Jurkat, Clone E6-1 (cell line): ENCODE results near the gene RNF31.

Experiments
- DNase-seq: peaks from one replicate; pipeline ENCODE4 v3.0.0-alpha.2; 2011; ENCODE audit warnings: low read depth, low spot score
- H3K4me3 ChIP-seq: 2 replicates; pipeline ENCODE4 v1.5.1; 2011; ENCODE audit warnings: mild to moderate bottlenecking, low read length, control low read depth, moderate library complexity

RNF31 gene

DNA sequence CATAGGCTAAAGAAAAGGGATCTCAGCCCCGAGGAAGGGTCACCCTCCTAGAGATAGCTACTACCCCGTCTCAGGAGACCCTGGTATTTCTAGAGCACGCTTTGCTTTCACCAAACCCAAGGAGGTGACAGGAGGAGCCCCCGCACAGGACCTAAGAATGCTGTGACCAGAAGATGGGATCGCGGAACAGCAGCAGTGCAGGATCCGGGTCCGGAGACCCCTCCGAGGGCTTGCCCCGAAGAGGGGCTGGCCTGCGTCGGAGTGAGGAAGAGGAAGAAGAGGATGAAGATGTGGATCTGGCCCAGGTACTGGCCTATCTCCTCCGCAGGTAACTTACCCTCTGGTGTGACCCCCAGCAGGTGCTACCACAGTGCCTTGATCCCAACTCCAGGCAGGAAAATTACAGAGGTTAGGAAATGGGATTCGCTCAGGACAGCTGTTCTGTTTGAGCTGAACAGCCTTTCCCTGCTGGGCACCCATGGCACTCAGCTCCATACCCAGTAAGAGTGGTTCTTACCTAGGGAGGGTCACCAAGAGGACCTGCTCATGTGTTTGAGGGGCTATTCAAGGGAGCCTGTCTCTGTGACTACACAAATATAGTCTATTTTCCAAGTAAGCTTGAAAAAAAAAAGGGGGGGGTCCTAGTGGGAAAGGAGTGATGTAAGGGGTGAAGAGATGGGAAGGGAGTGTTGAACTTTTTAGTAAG lies 31.7 kb upstream of the RNF31 start:
- no peak for DNase-seq
- H3K4me3 ChIP-seq: peak overlapping the region; percentile 60

DNA sequence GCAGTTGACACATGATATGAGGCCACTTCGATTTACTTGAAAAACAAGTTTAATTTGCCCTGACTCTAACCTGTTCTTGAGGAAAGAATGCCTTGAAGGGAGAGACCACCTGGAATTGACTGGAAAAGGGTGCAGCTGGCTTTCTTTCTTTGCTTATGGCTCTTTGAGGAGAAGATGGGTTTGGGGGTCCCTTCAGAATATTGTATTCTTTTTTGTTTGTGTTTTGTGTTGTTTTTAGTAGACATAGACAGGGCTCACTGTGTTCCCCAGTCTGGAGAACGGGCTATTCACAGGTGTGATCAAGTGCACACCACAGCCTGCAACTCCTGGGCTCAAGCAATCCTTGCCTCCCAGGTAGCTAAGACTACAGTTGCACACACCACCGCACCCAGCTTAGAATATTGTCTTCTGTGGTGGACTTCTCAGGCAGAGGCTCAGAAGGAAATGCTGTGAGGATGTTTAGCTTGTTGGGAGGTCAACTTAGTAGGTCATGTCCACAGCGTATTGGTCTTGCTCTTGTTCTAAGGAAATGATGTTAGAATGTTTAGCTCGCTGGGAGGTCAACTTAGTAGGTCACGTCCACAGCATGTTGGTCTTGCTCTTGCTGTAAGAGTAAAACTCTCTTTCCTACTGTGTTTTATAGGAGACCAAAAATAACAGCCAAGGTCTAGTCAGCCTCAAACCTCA lies 31.0 kb upstream of the RNF31 start:
- H3K4me3 ChIP-seq: no peak overlapping the region; the same call in 1 of the 2 replicates
- no peak for DNase-seq

DNA sequence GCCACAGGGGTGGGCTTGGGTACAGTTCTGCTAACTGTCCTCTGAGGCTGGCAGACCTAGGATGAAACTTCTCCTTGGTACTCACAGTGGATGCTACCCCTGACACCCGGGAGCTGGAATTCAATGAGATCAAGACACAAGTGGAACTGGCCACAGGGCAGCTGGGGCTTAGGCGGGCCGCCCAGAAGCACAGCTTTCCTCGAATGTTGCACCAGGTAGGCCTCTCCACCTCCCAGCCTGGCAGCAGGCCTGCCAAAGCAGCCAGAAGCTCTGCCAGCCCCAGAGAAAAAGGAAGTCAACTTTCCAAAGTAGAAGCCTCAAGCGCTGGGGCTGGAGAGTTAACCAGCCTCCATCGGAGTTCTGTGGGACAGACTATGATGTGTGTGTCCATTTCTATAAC lies 30.1 kb upstream of the RNF31 start:
- H3K4me3 ChIP-seq: no peak overlapping the region
- no peak for DNase-seq

DNA sequence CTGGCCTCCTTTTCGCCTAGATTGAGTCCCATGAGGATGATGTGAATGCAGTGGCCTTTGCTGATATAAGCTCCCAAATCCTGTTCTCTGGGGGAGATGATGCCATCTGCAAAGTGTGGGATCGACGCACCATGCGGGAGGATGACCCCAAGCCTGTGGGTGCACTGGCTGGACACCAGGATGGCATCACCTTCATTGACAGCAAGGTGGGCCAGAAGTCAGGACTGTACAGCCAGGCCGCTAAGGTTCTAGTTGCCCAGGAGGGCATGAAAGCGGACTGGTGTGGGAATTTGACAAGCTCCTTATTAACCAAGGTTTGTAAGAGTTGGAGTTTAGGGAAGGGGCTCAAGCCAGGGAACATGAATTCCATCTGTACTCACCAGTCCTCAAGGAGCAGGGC lies 27.6 kb upstream of the RNF31 start:
- no peak for DNase-seq
- no peak overlapping the region for H3K4me3 ChIP-seq

DNA sequence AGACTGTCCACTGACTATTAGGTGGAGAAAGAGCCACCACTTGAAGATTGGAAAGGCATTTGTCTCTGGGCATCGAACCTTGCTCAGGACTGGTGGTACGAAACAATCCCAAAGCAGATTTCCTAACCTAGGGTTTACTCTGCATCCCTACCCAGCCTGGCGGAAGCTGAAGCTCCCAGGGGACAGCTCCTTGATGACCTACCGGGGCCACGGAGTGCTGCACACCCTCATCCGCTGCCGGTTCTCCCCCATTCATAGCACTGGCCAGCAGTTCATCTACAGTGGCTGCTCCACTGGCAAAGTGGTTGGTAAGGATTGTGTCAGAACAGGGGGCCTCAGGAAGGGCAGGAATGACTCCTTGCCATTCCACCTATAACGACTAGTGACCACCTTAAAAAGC lies 26.1 kb upstream of the RNF31 start:
- no peak overlapping the region for H3K4me3 ChIP-seq
- DNase-seq: no peak

DNA sequence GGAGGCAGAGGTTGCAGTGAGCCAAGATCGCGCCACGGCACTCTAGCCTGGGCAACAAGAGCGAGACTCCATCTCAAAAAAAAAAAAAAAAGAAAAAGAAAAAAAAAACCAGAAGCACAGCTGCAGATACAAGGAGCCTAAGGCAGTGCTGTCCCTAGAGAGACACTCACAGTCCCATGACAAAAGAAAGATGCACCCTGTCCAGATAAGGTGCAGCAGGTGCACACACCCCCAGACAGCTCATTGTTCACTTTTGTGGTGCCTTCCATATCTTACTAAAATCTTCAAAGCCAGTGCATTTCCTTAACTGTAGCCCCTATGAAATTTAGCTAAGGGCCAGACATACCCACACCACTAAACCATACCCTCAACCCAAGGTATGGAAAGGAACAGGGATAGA lies 24.9 kb upstream of the RNF31 start:
- no peak for DNase-seq
- H3K4me3 ChIP-seq: no peak overlapping the region

DNA sequence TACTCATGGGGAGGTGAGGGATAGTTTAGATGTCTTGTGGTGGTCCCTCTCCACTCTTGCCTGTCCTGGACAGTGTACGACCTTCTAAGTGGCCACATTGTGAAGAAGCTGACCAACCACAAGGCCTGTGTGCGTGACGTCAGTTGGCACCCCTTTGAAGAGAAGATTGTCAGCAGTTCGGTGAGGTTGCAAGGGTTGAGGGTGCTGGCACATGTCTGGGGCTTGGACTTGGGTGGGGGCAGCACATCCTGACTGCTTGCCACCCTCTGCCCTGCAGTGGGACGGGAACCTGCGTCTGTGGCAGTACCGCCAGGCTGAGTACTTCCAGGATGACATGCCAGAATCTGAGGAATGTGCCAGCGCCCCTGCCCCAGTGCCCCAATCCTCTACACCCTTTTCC lies 24.4 kb upstream of the RNF31 start:
- no peak for DNase-seq

DNA sequence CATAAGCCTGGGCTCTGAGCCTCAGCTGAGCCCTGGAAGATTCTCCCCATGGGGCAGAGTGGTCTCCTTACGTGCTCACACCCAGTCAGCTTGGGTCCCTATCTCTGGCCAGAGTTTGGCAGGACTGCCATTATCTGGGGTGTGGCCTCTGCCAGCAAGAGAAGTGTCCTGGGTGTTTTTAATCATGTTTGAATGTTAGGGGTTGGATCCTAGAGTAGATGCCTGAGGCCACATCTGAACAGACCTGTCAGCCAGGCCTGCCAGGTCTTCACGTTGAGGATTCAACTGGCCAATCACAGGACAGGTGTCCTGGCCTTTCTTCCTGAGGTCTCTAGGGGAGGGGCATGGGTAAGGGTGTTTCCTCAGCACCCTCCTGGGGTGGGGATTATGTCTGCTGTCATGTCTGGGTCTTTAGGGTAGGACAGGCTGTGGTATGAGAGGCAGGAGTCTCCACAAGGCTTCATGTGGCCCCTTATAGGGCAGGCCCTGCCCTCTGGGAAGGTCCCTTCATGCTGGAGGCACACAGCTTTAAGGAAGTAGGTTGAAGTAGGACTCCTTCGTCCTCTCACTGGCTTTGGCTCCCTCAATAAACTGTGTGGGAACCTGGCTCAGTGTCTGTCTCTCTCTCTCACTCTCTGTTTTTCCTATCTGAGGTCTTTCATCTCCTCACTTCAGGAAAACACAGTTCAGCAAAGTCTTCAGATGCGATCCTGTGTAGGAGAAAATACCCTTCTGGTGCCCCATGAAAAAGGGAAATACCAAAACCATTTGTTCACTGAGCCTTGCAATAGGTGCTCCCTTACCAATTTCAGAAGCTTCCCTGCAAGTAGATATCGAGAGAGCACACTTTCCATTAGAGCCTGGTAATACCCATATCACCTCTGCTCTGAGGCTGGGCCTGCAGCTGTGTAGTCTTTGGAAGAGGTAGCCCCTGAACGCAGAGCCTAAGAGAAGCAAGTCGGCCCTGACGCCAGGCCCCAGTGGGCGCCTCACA lies 23.6 kb upstream of the RNF31 start:
- no peak for DNase-seq
- H3K4me3 ChIP-seq: no peak overlapping the region

More for the DNA sequence above, 24.4 kb upstream of the RNF31 start:
- H3K4me3 ChIP-seq: no peak overlapping the region

DNA sequence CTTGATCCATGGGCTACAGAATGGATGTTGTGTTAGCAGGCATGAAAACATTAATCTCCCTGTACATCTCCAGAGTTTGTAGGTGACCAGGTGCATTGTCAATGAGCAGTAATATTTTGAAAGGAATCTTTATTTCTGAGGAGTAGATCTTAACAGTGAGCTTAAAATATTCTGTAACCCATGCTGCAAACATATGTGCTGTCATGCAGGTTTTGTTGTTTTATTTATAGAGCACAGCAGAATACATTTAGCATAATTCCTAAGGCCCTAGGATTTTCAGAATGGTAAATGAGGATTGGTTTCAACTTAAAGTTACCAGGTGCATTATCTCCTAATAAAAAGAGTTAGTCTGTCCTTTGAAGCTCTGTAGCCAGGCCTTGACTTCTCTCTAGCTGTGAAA lies 20.4 kb upstream of the RNF31 start:
- no peak overlapping the region for H3K4me3 ChIP-seq
- DNase-seq: no peak

DNA sequence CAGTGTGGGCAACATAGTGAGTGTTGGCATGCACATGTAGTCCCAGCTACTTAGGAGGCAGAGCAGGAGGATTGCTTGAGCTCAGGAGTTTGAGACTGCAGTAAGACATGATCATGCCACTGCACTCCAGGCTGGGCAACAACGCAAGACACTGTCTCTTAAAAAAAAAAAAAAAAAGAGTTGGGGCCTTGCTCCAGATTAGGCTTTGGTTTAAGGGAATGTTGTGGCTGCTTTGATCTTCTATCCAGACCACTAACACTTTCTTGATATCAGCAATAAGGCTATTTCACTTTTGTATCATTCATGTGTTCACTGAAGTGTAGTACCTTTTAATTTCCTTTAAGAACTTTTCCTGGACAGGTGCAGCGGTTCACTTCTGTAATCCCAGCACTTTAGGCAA lies 19.6 kb upstream of the RNF31 start:
- H3K4me3 ChIP-seq: no peak overlapping the region

DNA sequence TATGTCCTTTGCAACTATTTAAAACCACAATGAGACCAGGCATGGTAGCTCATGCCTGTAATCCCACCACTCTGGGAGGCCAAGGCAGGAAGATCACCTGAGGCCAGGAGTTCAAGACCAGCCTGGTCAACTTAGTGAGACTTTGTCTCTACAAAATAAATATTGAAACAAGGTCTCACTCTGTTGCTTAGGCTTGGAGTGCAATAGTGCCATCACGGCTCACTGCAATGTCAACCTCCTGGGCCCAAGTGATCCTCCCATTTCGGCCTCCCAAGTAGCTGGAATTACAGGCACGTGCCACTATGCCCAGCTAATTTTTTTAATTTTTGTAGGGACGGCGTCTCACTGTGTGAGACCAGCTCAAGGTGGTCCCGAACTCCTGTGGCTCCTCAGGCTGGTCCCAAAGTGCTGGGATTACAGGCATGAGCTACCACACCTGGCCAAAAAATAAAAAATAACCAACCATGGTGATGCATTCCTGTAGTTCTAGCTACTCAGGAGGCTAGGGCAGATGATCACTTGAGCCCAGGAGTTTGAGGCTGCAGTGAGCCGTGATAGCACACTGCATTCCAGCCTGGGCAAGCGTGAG lies 17.8 kb upstream of the RNF31 start:
- DNase-seq: no peak

More for the DNA sequence above, 19.6 kb upstream of the RNF31 start:
- DNase-seq: no peak

DNA sequence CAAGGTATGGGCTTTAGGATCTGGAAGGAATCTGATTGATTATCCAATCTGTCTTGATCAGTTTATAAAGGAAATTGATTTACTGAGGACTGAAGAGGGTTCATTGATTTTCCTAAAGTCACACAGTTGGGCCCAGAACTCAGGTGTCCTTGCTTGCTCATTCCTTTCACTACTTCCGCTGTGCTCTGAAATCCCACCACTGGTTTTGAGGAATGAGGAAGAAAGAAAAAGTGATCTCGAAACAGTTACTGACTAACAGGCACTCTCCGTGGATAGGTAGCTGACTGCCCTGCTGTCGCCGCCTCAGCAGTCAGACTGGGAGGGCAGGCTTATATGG lies 16.9 kb upstream of the RNF31 start, which contains the start of gene FITM1:
Gene FITM1 (plus strand): TSS at position 280 of the 337 bp plus-strand sequence. CDS start 905 bp downstream, outside the sequence.
- H3K4me3 ChIP-seq: no peak within 1 kb of the TSS
- no peak for DNase-seq

More for the DNA sequence above, 17.8 kb upstream of the RNF31 start:
- no peak overlapping the region for H3K4me3 ChIP-seq

DNA sequence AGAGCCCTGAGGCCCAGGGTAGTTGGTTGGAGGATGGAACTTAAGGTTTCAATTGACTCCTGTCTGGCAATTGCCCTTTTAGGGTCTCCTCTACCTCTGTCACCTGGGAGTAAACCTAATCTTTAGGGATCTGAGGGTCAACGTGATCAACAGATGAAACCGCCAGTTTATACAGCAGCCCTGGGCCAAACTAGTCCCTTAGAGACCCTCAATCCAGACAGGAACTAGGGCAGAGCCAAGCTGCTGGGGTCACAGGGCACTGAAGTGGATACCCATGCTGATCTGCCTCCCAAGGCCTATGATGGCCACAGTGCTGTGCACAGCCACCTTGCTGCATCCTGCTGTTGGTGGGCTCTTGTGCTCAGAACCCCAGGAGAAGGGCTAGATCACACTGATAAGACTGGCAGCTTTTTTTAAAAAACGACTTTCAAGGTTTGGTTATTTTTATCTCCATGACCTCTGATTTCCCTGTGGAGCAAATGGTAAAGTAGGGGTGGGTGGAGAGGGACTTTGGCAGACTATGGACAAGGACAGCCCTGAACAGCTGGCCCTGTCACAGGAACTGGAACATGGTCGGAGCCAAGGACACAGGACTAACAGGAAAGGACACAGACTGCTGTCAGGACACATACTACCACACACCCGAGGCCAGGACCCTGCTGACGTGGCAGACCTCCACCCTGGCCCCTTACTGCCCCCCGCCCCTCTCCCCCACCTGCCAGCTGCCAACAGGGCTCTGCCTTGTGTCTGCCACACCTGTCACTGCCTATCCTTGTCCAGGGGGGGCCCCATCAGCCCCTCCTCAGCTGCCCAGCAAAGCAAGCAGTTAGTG lies 16.4 kb upstream of the RNF31 start:
- DNase-seq: no peak
- H3K4me3 ChIP-seq: no peak overlapping the region

DNA sequence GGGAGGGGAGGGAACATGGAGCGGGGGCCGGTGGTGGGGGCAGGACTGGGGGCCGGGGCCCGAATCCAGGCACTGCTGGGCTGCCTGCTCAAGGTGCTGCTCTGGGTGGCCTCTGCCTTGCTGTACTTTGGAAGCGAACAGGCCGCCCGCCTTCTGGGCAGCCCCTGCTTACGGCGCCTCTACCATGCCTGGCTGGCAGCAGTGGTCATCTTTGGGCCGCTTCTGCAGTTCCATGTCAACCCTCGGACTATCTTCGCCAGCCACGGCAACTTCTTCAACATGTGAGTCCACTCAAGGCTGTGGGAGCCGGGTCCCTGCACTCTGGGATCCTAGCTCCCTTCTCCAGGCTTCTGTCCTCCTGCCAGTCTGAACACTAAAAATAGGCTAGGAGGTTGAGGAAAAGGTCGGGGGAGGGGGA lies 15.7 kb upstream of the RNF31 start:
- DNase-seq: no peak
- H3K4me3 ChIP-seq: no peak overlapping the region

DNA sequence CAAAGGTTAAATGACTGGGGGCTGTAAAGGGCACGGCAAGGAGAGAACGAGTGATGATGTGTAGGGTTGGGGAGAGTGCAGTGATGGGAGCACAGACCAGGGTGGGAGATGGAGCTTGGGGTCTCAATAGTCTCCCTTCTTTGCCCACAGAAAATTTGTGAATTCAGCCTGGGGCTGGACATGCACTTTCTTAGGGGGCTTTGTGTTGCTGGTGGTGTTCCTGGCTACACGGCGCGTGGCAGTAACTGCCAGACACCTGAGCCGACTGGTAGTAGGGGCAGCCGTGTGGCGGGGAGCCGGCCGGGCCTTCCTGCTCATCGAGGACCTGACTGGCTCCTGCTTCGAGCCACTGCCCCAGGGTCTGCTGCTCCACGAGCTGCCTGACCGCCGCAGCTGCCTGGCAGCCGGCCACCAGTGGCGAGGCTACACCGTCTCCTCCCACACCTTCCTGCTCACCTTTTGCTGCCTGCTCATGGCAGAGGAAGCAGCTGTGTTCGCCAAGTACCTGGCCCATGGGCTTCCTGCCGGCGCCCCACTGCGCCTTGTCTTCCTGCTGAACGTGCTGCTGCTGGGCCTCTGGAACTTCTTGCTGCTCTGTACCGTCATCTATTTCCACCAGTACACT lies 15.1 kb upstream of the RNF31 start:
- DNase-seq: no peak
- no peak overlapping the region for H3K4me3 ChIP-seq

DNA sequence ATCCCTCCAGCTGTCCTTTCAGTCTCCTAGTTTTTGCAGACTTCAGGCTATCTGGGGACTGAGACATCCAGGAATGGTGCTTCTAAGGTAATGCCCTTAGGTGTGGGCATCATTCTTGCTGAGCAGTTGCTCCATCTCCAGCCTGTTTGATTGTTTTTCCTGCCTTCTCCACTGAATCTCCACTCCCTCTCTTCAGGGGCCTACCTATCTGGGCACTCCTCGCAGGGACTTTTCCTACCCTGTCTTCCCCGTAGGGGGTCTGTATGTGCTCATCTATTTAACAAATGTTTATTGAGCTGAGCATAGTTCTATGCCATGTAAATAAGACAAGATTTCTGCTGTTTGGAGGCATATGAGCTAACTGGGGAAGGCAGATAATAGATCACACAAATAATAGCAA lies 14.3 kb upstream of the RNF31 start:
- no peak for DNase-seq
- H3K4me3 ChIP-seq: no peak overlapping the region

DNA sequence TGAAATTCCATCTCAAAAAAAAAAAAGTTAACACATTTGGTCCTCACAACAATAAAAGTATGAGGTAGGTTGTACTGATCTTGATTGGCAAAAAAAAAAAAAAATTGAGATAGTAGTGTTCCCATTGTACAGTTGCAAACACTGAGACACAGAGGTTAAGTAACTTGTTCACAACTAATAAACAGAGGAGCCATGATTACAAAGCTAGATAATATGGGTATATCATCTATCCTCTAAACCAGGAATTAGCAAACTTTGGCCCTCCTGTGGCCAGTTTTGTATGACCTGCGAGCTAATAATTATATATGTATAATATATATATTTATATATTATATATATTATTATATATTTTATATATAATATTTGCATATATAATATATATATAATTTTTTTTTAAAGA lies 13.6 kb upstream of the RNF31 start:
- DNase-seq: no peak
- H3K4me3 ChIP-seq: no peak overlapping the region

DNA sequence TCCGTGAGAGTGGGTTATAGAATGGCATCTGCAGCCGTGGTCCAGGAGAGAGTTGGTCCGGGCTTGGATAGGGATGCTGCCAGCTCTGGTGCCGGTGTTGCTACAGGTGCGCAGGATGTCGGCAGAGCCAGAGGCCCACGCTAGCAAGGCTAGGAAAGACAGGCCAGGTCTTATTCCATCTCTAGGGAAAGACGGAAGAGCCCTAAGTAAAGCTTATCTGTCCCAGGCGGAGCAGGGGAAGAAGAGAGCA lies 11.8 kb upstream of the RNF31 start:
- H3K4me3 ChIP-seq: peak overlapping the region; percentile 83
- no peak for DNase-seq
